Measurements from ENCODE around the gene NLRP3.
"Not testable (repeated sequence)": the region's sequence is repeated elsewhere in the genome, so short reads cannot be mapped to it uniquely, and the experiment has no call there.

Gene NLRP3

GRCh38 chr1:247415423-247416361, at the start of gene NLRP3:
Gene NLRP3, plus strand, starts transcription at chr1:247416173. Its CDS starts 2,628 bp downstream, at chr1:247418801.
- DNase-seq = peak in 20 of 51 donors; percentile 2 to 50 (median 24)

- not testable (repeated sequence) for DNase-seq
Observed at GRCh38 chr1:247366345-247366744, 49.6 kb upstream of the NLRP3 start.

- no peak for DNase-seq
Observed at GRCh38 chr1:247366926-247367645, 48.9 kb upstream of the NLRP3 start.

DNA sequence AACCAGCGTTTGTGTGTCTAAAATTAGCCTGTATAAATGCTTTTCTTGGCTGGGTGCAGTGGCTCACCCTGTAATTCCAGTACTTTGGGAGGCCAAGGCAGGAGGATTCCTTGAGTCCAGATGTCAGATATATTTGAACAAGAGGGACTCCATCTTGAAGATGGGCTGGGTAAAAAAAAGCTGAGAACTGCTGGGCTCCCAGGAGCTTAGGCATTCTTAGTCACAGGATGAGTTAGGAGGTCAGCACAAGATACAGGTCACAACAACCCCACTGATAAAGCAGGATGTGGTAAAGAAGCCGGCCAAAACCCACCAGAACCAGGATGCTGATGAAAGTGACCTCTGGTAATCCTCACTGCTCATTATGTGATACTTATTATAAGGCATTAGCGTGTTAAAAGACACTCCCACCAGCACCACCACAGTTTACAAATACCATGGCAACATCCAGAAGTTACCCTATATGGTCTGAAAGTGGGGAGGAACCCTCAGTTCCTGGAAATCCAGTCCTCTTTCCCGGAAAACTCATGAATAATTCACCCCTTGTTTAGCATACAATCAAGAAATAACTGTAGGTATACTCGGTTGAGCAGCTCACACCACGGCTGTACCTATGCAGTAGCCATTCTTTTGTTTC, 48.1 kb upstream of the NLRP3 start:
- DNase-seq = no peak

DNA sequence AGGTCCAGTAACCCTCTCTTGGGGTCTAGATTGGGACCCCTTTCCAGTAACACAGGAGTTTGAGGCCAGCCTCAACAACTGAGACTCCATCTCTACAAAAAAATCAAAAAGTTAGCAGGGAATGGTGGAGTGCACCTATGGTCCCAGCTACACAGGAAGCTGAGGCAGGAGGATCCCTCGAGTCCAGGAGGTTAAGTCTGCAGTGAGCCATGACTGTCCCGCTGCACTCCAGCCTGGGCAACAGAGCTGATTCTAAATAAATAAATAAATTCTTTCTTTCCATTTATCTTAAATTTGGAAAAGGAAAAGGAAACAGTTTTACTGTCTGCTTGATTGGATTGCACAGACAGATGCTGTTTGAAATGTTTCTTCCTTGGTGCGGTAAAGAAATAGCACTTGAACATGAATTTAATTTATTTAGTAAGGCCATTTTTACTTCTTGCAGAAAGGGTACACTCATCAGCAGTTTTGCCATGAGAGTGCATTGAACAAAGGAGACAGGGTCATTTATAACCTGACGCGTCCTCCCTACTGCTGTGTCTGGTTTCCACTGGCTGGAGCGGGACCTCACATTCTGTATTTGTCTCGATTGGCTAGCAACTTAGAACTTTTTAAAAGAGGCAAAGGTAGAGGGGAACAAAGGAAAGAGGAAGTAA, 47.4 kb upstream of the NLRP3 start:
- no peak for DNase-seq

GRCh38 chr1:247370786-247371732, 44.9 kb upstream of the NLRP3 start:
- peak in 2 of 51 donors; percentile 15 to 27 for DNase-seq

- no peak for DNase-seq
Observed at GRCh38 chr1:247371801-247372259, 44.1 kb upstream of the NLRP3 start.

GRCh38 chr1:247373721-247374141, 42.2 kb upstream of the NLRP3 start:
- peak in 15 of 51 donors; percentile 6 to 43 (median 13) for DNase-seq

- not testable (repeated sequence) for DNase-seq
Observed at GRCh38 chr1:247374651-247375334, 41.2 kb upstream of the NLRP3 start.

- DNase-seq = no peak
Observed at GRCh38 chr1:247375747-247376146, 40.2 kb upstream of the NLRP3 start.

DNA sequence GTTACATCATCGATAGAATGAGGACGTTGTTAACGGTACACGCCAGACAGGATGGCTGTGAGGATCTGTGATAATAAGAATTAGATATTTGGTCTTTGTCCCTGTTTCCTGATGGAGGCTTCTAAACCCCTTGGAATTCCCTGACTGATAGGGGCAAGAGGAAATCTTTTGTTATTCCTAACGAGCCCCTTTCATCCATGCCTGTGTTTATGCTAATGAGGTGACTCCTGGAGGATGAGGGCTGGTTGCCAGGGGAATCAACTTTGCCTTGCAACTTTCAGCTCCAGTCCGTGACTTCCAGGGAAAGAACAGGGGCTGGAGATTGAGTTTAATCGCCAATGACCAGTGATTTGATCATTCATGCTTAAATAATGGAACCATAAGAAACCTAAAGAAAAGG, 39.3 kb upstream of the NLRP3 start:
- DNase-seq = no peak

- DNase-seq = not testable (repeated sequence)
Observed at GRCh38 chr1:247377656-247378055, 38.3 kb upstream of the NLRP3 start.

- DNase-seq = no peak
Observed at GRCh38 chr1:247378334-247379073, 37.5 kb upstream of the NLRP3 start.

DNA sequence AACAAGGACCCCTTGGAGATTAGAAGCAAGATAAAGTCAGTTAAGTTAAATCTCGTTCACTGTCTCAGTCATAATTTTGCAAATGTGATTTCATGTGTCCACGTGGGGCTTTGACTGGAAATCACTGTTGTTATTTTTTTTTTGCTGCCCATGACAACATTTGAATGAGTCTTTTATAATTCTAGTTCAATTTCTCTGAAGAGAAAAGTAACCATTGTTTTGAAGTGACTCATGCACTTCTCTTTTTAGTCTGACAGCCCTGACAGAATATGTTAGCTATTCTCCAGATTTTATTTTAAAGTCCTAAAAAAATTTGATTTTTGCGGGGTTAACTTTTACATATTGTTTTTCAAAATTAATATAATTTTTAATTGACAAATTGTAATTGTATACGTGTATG, 30.7 kb upstream of the NLRP3 start:
- no peak for DNase-seq

- DNase-seq = no peak
Observed at GRCh38 chr1:247386217-247386616, 29.8 kb upstream of the NLRP3 start.

DNA sequence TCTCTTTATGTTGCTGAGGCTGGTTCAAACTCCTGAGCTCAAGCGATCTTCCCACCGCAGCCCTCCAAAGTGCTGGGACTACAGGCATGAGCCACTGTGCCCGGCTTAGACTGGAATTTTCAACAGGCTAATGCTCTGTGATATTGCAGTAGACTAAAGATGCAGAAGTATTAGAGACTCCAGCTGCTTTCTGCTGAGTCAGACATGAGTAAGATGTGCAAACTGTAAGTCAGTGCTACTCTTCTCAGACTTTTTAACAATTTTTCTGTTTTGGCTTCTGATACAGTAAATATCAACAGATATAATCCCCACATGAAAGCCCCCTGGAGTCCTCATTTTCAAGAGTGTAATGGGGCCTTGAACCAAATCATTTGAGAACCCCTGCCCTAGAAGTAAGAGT, 29.3 kb upstream of the NLRP3 start:
- DNase-seq = peak in 1 of 51 donors; percentile 37

- peak in 4 of 51 donors; percentile 12 to 25 (median 18) for DNase-seq
Observed at GRCh38 chr1:247387096-247387495, 28.9 kb upstream of the NLRP3 start.

DNA sequence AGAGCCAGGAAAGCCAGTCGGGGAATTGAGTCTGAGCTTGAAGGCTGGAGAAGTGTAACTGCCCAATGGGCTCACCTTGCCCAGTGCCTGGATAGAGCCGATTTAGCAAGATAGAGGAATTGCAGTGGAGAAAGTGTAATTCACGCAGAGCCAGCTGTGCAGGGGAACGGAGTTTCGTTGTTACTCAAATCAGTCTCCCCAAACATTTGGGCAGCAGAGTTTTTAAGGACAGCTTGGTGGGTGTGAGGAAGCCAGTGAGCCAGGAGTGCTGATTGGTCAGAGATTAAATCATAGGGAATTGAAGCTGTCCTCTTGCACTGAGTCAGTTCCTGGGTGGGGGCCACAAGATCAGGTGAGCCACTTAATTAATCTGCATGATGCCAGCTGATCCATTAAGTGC, 28.4 kb upstream of the NLRP3 start:
- no peak for DNase-seq
